Fibroblast of the aortic adventitia (primary cell): ENCODE measurements around the gene PCK1. TPM values are rescaled to one million over a fixed set of nuclear protein-coding genes. Genes with fewer than 3 reads are reported as not detected.

Experiments
- DNase-seq: peaks from one replicate; pipeline ENCODE4 v3.0.0-alpha.2; 2010; ENCODE audit warnings: low read depth
- H3K4me3 ChIP-seq: 2 replicates; pipeline ENCODE4 v1.5.1; 2011; ENCODE audit warnings: low read depth, mild to moderate bottlenecking, control low read depth, low read length, moderate library complexity
- total RNA-seq: library from RNA; depleted of rRNA; stranded (reverse); fragments of >200 nt; gene quantifications from 2 replicates; pipeline ENCODE4 v1.2.3, GENCODE V29; 2012; ENCODE audit warnings: low replicate concordance
- TF ChIP-seq, protein P1 (sequence below): IDR thresholded peaks from 2 replicates; pipeline ENCODE4 v1.5.1; 2011; ENCODE audit warnings: mild to moderate bottlenecking, low read length, control low read depth, inconsistent platforms; ENCODE audit not compliant: insufficient read depth

Gene PCK1
- total RNA-seq, 1 donor, result not detected

DNA sequence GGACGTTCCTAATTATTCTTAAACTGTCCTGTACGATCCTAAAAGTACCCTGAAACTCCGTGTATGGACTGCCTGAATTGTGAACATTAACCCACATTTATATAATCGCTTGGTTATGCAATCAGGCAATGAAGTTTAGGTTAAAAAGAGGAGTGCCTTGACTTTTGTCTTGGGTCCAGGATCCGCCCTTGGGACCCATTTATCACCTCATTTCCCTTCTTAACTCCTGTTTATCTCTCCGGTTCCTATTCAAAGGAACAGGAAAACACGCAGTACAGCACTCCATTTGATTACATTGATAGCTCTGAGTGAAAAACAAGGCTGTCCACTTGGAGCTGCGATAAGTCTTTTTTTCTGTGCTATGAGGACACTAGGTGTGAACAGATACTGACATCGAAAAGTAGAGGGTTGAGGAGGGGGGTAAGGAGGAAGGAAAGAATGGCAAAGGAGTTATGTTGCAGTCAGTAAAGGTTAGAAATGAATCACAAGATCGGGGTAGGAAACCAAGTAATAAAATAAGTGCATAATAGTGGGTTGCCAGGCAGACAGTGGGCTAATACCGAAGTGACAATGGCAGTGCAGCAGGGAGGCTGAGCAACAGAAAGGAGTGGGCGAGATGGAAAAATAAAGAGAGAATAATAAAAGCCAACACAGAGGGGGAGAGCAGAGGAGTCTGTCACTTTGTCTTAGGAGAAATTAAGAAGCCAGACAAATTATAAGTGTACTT lies 15.9 kb upstream of the PCK1 start:
- H3K4me3 ChIP-seq, result no peak overlapping the region
- TF ChIP-seq, protein P1, sequence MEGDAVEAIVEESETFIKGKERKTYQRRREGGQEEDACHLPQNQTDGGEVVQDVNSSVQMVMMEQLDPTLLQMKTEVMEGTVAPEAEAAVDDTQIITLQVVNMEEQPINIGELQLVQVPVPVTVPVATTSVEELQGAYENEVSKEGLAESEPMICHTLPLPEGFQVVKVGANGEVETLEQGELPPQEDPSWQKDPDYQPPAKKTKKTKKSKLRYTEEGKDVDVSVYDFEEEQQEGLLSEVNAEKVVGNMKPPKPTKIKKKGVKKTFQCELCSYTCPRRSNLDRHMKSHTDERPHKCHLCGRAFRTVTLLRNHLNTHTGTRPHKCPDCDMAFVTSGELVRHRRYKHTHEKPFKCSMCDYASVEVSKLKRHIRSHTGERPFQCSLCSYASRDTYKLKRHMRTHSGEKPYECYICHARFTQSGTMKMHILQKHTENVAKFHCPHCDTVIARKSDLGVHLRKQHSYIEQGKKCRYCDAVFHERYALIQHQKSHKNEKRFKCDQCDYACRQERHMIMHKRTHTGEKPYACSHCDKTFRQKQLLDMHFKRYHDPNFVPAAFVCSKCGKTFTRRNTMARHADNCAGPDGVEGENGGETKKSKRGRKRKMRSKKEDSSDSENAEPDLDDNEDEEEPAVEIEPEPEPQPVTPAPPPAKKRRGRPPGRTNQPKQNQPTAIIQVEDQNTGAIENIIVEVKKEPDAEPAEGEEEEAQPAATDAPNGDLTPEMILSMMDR, result no peak
- no peak for DNase-seq

GRCh38 chr20:57545927-57546662 lies 14.8 kb upstream of the PCK1 start:
- no peak overlapping the region for H3K4me3 ChIP-seq
- TF ChIP-seq, protein P1, result no peak
- no peak for DNase-seq

- no peak overlapping the region for H3K4me3 ChIP-seq
- TF ChIP-seq, protein P1, result no peak
- no peak for DNase-seq
These were observed 13.8 kb upstream of the PCK1 start for GRCh38 chr20:57546956-57547649.

DNA sequence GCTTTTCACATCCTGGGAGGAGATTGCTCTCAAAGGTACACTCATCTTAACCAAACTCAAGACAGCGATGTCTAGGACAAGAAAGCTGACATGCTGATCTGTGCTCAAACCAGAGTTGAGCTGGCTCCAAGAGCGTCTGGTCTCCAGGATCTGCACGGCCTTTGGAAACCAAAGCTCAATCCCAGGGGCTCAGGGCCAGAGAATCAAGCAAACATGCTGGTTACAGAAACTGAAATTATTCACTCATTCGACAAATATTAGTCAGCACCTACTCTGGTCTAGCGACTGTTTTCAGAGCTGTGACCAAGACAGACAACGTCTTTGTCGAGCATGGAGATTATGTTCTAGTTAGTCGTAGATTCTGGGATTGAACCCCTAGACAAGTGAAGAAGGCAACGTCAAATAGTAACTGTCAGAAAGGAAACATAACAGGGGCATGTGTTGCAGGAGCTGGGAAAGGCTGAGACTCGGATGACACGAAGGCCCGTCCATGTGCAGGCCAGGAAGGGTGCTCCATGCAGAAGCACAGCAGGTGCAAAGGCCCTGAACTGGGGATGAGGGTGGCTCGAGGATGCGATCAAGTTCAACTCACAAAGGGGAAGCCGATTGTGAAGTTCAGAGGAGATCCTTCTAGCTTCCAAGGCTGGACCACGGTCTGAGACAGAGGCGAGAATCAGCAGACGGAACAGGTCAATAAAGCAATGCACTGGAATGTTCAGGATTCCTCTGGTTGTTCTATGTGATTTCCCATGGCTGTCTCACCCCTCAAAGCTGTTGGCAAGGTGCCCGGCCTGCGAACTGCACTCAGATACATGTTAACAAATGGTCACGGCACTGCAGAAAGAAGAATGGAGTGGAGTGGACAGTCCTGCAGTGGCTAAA lies 12.5 kb upstream of the PCK1 start:
- H3K4me3 ChIP-seq, result no peak overlapping the region
- TF ChIP-seq, protein P1, result no peak
- DNase-seq, result no peak

DNA sequence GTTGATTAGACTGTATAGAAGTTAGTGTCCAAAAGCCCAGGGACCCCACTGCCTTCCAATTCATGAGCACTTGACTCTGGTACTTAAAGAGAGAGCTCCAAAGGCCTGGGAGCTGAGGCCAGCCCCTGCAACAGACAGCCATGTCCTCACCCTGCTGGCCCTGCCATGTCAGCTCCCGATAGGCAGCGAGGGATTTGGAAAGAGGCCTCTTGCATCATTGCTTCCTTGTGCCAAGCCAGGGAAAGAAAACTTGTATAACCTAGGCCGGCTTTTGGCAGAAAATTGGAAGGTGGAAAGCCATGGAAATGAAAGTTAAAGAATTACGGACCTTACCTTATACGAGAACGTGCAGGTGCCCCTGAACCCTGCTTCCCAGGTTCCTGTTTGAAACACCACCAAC lies 8.4 kb upstream of the PCK1 start:
- DNase-seq, result no peak
- H3K4me3 ChIP-seq, result no peak overlapping the region
- TF ChIP-seq, protein P1, result no peak

DNA sequence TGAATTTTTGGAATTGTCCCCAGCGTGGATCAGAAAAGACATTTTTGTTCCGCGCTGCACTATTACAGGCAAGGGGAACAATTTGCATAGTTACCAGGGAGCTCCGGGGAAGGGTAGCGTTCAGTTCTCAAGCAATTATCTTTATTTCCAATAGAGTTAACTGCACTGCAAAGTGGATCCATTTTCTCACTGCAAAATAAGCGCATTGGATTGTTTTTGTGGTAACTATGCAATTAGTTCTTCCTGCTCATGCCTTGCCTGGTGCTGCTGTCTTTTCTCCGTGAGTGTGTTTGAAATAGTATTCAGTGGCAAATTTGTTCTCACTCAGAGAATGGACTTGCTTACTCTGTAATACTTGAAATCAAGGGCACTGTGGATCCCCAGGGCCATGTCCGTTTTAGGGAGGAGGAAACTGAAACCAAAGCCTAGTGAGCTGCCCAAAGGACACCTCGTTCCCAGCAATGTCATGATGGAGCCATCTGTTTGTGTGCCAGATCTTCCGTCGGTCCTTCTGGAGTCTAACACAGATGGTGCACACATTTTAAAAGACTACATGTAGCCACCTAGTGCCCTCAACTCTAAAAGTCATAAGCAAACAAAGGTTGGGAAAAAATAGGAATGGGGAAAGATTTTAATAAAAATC lies 7.4 kb upstream of the PCK1 start:
- TF ChIP-seq, protein P1, result no peak
- no peak overlapping the region for H3K4me3 ChIP-seq
- DNase-seq, result no peak
